Measurements from ENCODE around the gene DCLRE1C.
"Not testable (repeated sequence)": the region's sequence is repeated elsewhere in the genome, so short reads cannot be mapped to it uniquely, and the experiment has no call there.

DCLRE1C gene

GRCh38 chr10:14876764-14877163 is 77.1 kb downstream of the DCLRE1C start:
- H3K4me3 ChIP-seq (ENCODE audit: low read depth, low read length) = peak overlapping the region; percentile 91
- no peak for TF ChIP-seq CTCF (IDR thresholded peaks at IDR 0.05; ENCODE audit: low read depth, low read length)

GRCh38 chr10:14875941-14876340 is 78.0 kb downstream of the DCLRE1C start:
- no peak for TF ChIP-seq CTCF (IDR thresholded peaks at IDR 0.05; ENCODE audit: low read depth, low read length)
- no peak overlapping the region for H3K4me3 ChIP-seq (ENCODE audit: low read depth, low read length)

- TF ChIP-seq CTCF (IDR thresholded peaks at IDR 0.05; ENCODE audit: low read depth, low read length) = no peak
- no peak overlapping the region for H3K4me3 ChIP-seq (ENCODE audit: low read depth, low read length)
These were observed 80.7 kb downstream of the DCLRE1C start for GRCh38 chr10:14873090-14873760.

GRCh38 chr10:14864871-14865270 is 89.0 kb downstream of the DCLRE1C start:
- not testable (repeated sequence) for H3K4me3 ChIP-seq (ENCODE audit: low read depth, low read length)

- not testable (repeated sequence) for H3K4me3 ChIP-seq (ENCODE audit: low read depth, low read length)
These were observed 89.4 kb downstream of the DCLRE1C start for GRCh38 chr10:14864466-14864865.

GRCh38 chr10:14860791-14861190 is 93.1 kb downstream of the DCLRE1C start:
- no peak for TF ChIP-seq CTCF (IDR thresholded peaks at IDR 0.05; ENCODE audit: low read depth, low read length)
- no peak overlapping the region for H3K4me3 ChIP-seq (ENCODE audit: low read depth, low read length)

GRCh38 chr10:14859775-14860174 is 94.1 kb downstream of the DCLRE1C start:
- H3K4me3 ChIP-seq (ENCODE audit: low read depth, low read length) = no peak overlapping the region
- TF ChIP-seq CTCF (IDR thresholded peaks at IDR 0.05; ENCODE audit: low read depth, low read length) = no peak

- no peak overlapping the region for H3K4me3 ChIP-seq (ENCODE audit: low read depth, low read length)
- TF ChIP-seq CTCF (IDR thresholded peaks at IDR 0.05; ENCODE audit: low read depth, low read length) = no peak
These were observed 94.9 kb downstream of the DCLRE1C start for GRCh38 chr10:14859043-14859442.

All from WI38 (cell line).